ENCODE measurements around the gene FNDC1.

DNA sequence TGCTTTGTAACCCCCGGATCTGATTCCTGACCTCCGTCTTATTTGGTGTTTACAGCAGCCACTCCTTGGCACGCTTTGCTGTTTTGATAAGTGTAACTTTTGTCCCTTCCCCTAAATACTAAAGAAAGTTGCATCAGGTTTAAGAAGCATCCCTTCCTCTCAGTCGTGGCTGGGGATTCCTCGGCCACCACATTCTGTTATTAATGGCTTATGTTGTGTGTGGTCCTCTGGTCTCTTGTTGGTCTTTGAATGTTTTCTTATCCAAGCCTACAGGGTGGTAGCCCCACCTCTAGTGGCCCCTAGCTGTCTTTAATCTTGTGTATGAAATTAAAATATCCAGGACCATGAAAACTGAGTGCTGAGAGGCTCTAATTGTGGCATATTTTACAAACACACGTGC, 37.5 kb upstream of the FNDC1 start:
- no peak for TF ChIP-seq CTCF (IDR thresholded peaks at IDR 0.05)
- no peak for TF ChIP-seq ZFX (IDR thresholded peaks at IDR 0.05; ENCODE audit: borderline replicate concordance)
